ENCODE data around the gene S100A1.

The S100A1 gene

GRCh38 chr1:153628638-153629342, 556 bp downstream of the S100A1 start:
- DNase-seq (ENCODE audit: low read depth), result no peak
- no peak for TF ChIP-seq CTCF (IDR thresholded peaks at IDR 0.05; ENCODE audit: low read depth, low read length, missing control alignments)
- no peak overlapping the region for H3K4me3 ChIP-seq (ENCODE audit: low read depth, low read length)
- in situ Hi-C loops (cut with HindIII; ENCODE audit: low sequenced_read_pairs), result no loop called here

GRCh38 chr1:153629343-153629665, 1.1 kb downstream of the S100A1 start:
- TF ChIP-seq CTCF (IDR thresholded peaks at IDR 0.05; ENCODE audit: low read depth, low read length, missing control alignments), result no peak
- no peak overlapping the region for H3K4me3 ChIP-seq (ENCODE audit: low read depth, low read length)
- in situ Hi-C loops (cut with HindIII; ENCODE audit: low sequenced_read_pairs), result no loop called here
- DNase-seq (ENCODE audit: low read depth), result no peak

- TF ChIP-seq CTCF (IDR thresholded peaks at IDR 0.05; ENCODE audit: low read depth, low read length, missing control alignments), result no peak
- H3K4me3 ChIP-seq (ENCODE audit: low read depth, low read length), result no peak overlapping the region
- in situ Hi-C loops (cut with HindIII; ENCODE audit: low sequenced_read_pairs), result no loop called here
- no peak for DNase-seq (ENCODE audit: low read depth)
These were observed 1.7 kb downstream of the S100A1 start for GRCh38 chr1:153629971-153630370.

GRCh38 chr1:153630384-153630783, 2.1 kb downstream of the S100A1 start:
- no peak overlapping the region for H3K4me3 ChIP-seq (ENCODE audit: low read depth, low read length)
- DNase-seq (ENCODE audit: low read depth), result no peak
- in situ Hi-C loops (cut with HindIII; ENCODE audit: low sequenced_read_pairs), result no loop called here
- no peak for TF ChIP-seq CTCF (IDR thresholded peaks at IDR 0.05; ENCODE audit: low read depth, low read length, missing control alignments)

- DNase-seq (ENCODE audit: low read depth), result peak; percentile 19
These were observed 3.1 kb downstream of the S100A1 start for GRCh38 chr1:153631047-153632022.

More at GRCh38 chr1:153631047-153632022, 3.1 kb downstream of the S100A1 start:
- TF ChIP-seq CTCF (IDR thresholded peaks at IDR 0.05; ENCODE audit: low read depth, low read length, missing control alignments), result no peak
- H3K4me3 ChIP-seq (ENCODE audit: low read depth, low read length), result no peak overlapping the region
- in situ Hi-C loops (cut with HindIII; ENCODE audit: low sequenced_read_pairs), result no loop called here
